ENCODE data around the gene MACROD1. TPM values are rescaled to one million over a fixed set of nuclear protein-coding genes. Genes with fewer than 3 reads are reported as not detected.
A peak's percentile ranks its signal among the peaks of the same experiment; 100 is the strongest.

MACROD1 gene
- total and polyA plus RNA-seq, 9 of the 15 experiments (the other 6 are each of a cell fraction or from before 2014, with no cell fraction given): 1.1 to 60.0 (median 26.4) TPM

- TF ChIP-seq ZHX1 (conservative IDR thresholded peaks at IDR 0.05; ENCODE audit: low read length): no peak
- TF ChIP-seq AFF4 (CRISPR knock-in tag; IDR thresholded peaks at IDR 0.05): no peak
- TF ChIP-seq NCOA2 (IDR thresholded peaks at IDR 0.05; ENCODE audit: partially characterized antibody in 2 of 2): no peak
- TF ChIP-seq ZNF146 (CRISPR knock-in tag; IDR thresholded peaks at IDR 0.05; ENCODE audit: unreplicated experiment): no peak
- TF ChIP-seq NRF1 (conservative IDR thresholded peaks at IDR 0.05 in 1 of 2, IDR thresholded peaks at IDR 0.05 in 1 of 2): peak; percentile 79 to 80
- 0 out of 2 replicates have a peak, but pooled peaks have one; percentile 75 for TF ChIP-seq E2F5 (CRISPR knock-in tag; IDR thresholded peaks at IDR 0.05)
- TF ChIP-seq FOS (IDR thresholded peaks at IDR 0.05; ENCODE audit: extremely low read depth, insufficient read length): no peak
- no peak for TF ChIP-seq ZNF507 (tag; conservative IDR thresholded peaks at IDR 0.05)
- no peak for TF ChIP-seq MEF2D (tag; conservative IDR thresholded peaks at IDR 0.05; ENCODE audit: low read depth)
- no peak for TF ChIP-seq ZNF740 (CRISPR knock-in tag; IDR thresholded peaks at IDR 0.05)
- TF ChIP-seq ZNF740 (tag; IDR thresholded peaks at IDR 0.05): no peak
- TF ChIP-seq CBX3 (IDR thresholded peaks at IDR 0.05; ENCODE audit: borderline replicate concordance in 1 of 2, low read length in 2 of 2): no peak
- TF ChIP-seq TCF3 (CRISPR knock-in tag; IDR thresholded peaks at IDR 0.05): no peak
- TF ChIP-seq CEBPB (tag; IDR thresholded peaks at IDR 0.05): no peak
- TF ChIP-seq CCNT2 (IDR thresholded peaks at IDR 0.05; ENCODE audit: borderline replicate concordance, extremely low read depth, insufficient read length, low read depth, low read length): peak; percentile 65
- TF ChIP-seq MAX (CRISPR knock-in tag; IDR thresholded peaks at IDR 0.05): peak; percentile 96
These were observed at the start of gene MACROD1 (continued) for GRCh38 chr11:64165842-64166635.
